Rectal smooth muscle tissue (tissue), 1 donor: ENCODE data around the gene VWA5B2.
A peak's percentile ranks its signal among the peaks of the same experiment; 100 is the strongest.

Experiments used
- H3K27ac ChIP-seq: one replicate; pipeline ENCODE4 v1.7.0; 2013; ENCODE audit warnings: low read depth, low read length, inconsistent platforms
- H3K27me3 ChIP-seq: one replicate; pipeline ENCODE4 v1.7.0; 2013; ENCODE audit warnings: low read length; ENCODE audit not compliant: control insufficient read depth, insufficient read depth
- H3K36me3 ChIP-seq: one replicate; pipeline ENCODE4 v1.7.0; 2013; ENCODE audit warnings: low read length; ENCODE audit not compliant: control insufficient read depth, insufficient read depth
- H3K4me1 ChIP-seq: one replicate; pipeline ENCODE4 v1.7.0; 2013; ENCODE audit warnings: low read length; ENCODE audit not compliant: control insufficient read depth, insufficient read depth
- H3K4me3 ChIP-seq: one replicate; pipeline ENCODE4 v1.7.0; 2013; ENCODE audit warnings: low read length
- H3K9ac ChIP-seq: one replicate; pipeline ENCODE4 v1.7.0; 2013; ENCODE audit warnings: low read length

The VWA5B2 gene

GRCh38 chr3:184238246-184238818 is 8.9 kb downstream of the VWA5B2 start:
- Histone ChIP-seq H3K9ac (no peak overlapping the region), H3K4me1 (no peaks in the 10 kb centered on the region), H3K4me3 (no peak overlapping the region), H3K27me3 (no peaks in the 10 kb centered on the region), H3K27ac (no peak overlapping the region), H3K36me3 (peaks cover 10% of the 10 kb centered on the region)

- Histone ChIP-seq H3K27me3 (no peaks in the 10 kb centered on the region), H3K4me1 (no peaks in the 10 kb centered on the region), H3K36me3 (peaks cover 14% of the 10 kb centered on the region), H3K4me3 (no peak overlapping the region), H3K9ac (no peak overlapping the region), H3K27ac (no peak overlapping the region)
Measured at GRCh38 chr3:184239221-184239620, 9.8 kb downstream of the VWA5B2 start.

- no peak overlapping the region for H3K27ac ChIP-seq
Measured at GRCh38 chr3:184239708-184240107, 10.3 kb downstream of the VWA5B2 start.

DNA sequence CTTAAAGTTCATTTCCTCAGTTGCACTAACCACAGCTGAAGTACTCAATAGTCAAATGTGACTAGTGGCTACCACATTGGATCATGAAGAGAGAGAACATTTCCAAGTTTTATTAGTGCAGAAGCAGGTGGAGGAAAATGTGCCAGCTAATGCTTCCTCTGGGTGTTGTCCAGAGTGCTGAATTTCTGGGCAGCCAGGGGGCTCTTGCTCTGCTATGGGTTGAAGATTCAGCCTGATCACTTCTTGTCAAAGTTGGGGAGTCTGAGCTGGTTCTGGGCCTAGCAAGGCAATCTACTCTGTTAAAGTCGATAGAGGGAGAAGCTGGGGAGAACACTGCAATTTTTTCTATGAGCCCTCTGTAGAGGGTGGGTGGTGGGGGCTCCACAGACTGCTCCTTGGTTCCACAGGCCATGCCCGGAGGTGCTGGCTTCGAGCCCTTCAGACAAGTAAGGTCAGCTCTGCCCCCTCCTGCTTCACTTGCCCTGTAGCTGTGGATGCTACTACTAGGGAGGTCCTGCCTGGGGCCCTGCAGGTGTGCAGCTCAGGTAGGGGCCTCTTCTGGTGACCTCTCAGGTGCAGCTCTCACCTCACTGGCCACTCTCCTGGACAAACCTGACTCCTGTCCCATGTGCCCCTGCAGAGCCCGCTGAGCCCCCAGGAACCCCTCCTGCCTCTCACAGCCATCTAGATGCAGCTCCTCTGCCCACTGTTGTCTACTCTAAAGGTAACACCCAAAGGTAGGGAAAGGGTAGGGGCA is 11.2 kb downstream of the VWA5B2 start:
- Histone ChIP-seq H3K9ac (no peak overlapping the region), H3K27me3 (no peaks in the 10 kb centered on the region), H3K4me1 (no peaks in the 10 kb centered on the region), H3K4me3 (no peak overlapping the region), H3K27ac (no peak overlapping the region), H3K36me3 (peaks cover 27% of the 10 kb centered on the region)

More at GRCh38 chr3:184239708-184240107, 10.3 kb downstream of the VWA5B2 start:
- Histone ChIP-seq H3K27me3 (no peaks in the 10 kb centered on the region), H3K9ac (no peak overlapping the region), H3K36me3 (peaks cover 18% of the 10 kb centered on the region), H3K4me1 (no peaks in the 10 kb centered on the region), H3K4me3 (no peak overlapping the region)

DNA sequence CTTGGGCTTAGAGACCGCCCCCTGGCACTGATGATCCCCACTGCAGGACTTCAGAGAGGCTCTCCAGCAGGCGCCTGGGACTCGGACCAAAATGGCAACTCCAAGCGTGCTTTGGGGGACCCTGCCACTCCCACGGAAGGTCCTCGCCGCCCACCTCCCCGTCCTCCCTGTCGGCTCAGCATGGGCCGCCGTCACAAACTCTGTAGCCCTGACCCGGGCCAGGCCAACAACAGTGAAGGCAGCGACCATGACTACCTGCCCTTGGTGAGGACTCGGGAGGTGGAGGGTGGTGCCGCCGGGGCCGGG is 11.7 kb downstream of the VWA5B2 start:
- H3K27me3 ChIP-seq = no peaks in the 10 kb centered on the region
- H3K36me3 ChIP-seq = peaks cover 28% of the 10 kb centered on the region
- H3K9ac ChIP-seq = no peak overlapping the region
- no peaks in the 10 kb centered on the region for H3K4me1 ChIP-seq
- H3K4me3 ChIP-seq = peak overlapping the region; percentile 21
- H3K27ac ChIP-seq = no peak overlapping the region

DNA sequence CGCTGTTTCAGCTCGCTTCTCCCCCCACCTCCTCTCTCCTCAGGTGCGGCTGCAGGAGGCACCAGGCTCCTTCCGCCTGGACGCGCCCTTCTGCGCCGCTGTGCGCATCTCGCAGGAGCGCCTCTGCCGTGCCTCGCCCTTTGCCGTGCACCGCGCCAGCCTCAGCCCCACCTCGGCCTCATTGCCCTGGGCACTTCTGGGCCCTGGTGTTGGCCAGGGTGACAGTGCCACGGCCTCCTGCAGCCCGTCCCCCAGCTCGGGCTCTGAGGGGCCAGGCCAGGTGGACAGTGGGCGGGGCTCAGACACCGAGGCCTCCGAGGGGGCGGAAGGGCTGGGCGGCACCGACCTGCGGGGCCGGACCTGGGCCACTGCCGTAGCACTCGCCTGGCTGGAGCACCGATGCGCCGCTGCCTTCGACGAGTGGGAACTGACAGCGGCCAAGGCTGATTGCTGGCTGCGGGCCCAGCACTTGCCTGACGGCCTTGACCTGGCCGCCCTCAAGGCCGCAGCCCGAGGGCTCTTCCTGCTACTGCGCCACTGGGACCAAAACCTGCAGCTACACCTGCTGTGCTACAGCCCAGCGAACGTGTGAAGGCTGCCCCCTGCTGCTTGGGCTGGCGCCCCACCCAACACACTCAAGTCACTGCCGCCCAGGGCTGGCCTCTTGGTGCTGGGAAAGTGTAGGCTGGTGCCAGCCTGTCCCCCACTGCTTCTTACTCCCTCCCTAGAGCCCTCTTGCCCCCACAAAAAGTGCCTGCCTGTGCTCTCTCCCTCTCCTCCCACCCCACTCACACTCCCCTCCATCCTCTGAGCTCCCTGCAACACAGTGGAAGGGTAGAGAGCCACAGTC is 12.3 kb downstream of the VWA5B2 start:
- H3K4me3 ChIP-seq = no peak overlapping the region
- no peaks in the 10 kb centered on the region for H3K27me3 ChIP-seq
- H3K9ac ChIP-seq = no peak overlapping the region
- no peaks in the 10 kb centered on the region for H3K4me1 ChIP-seq
- peaks cover 28% of the 10 kb centered on the region for H3K36me3 ChIP-seq
- no peak overlapping the region for H3K27ac ChIP-seq

DNA sequence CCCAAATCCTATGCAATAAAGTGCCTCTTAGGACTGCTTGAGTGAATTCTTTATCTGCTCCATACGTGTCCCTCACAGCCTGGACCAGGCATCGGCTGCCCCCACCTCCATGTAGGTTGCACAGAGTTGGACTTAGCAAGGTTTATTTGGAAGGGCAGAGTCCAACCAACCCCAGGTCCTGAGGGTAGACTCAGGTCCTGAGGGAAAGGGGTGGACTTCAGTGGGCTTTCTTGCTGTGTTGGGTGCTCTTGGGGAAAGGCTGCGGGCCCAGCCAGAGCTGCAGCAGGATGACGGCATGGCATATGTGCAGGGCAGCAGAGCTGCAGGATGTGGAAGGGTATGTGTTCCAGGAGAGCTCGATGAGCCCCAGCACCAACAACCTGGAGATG is 12.9 kb downstream of the VWA5B2 start:
- H3K27ac ChIP-seq = no peak overlapping the region

GRCh38 chr3:184248454-184249411 is 19.3 kb downstream of the VWA5B2 start, which contains the start of gene ALG3:
ALG3 (minus strand) TSS chr3:184248962; CDS start chr3:184248940, 22 bp downstream.
- H3K4me1 ChIP-seq = peaks cover 5% of the 10 kb centered on the region
- no peaks in the 10 kb centered on the region for H3K27me3 ChIP-seq
- peak within 1 kb of the TSS; percentile 68 for H3K27ac ChIP-seq
- H3K36me3 ChIP-seq = peaks cover 14% of the 10 kb centered on the region
- peak within 1 kb of the TSS; percentile 97 for H3K4me3 ChIP-seq
- H3K9ac ChIP-seq = peak within 1 kb of the TSS; percentile 83

More for the DNA sequence above, 12.9 kb downstream of the VWA5B2 start:
- no peaks in the 10 kb centered on the region for H3K27me3 ChIP-seq
- H3K4me1 ChIP-seq = no peaks in the 10 kb centered on the region
- peaks cover 28% of the 10 kb centered on the region for H3K36me3 ChIP-seq
- H3K9ac ChIP-seq = no peak overlapping the region
- H3K4me3 ChIP-seq = no peak overlapping the region

DNA sequence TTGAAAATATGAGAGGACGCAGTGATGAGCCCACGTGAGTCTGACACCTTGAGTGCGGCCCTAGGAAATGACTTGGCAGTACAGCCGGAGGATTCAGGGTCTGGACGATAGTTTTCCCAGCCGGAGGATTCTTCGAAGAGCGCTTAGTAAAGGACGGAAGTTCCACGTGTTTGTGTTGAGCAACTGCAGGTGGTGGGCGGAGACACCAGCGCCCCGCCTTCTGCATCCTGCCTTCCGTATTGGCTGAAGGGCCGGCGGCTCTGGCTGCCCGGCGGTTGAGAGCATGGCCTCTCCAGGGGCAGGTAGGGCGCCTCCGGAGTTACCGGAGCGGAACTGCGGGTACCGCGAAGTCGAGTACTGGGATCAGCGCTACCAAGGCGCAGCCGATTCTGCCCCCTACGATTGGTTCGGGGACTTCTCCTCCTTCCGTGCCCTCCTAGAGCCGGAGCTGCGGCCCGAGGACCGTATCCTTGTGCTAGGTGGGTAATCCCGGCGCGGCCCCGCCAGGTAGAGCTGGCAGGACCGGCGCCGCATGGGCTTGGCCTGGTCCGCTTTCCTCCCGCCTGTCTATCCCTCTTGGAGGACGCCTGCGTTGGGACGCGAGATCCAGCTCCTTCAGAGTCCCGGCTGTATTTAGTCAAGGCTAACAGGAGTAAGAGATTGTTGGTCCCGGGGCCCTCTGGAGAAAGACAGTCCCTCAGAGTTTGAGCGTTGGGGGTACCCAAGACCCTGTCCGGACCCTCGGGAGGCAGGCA is 20.2 kb downstream of the VWA5B2 start, which contains the start of gene EEF1AKMT4:
EEF1AKMT4 (plus strand) TSS at position 261 of the 755 bp plus-strand sequence; CDS start at position 284, 23 bp downstream.
- peak within 1 kb of the TSS; percentile 97 for H3K4me3 ChIP-seq
- peaks cover 11% of the 10 kb centered on the region for H3K36me3 ChIP-seq
- H3K4me1 ChIP-seq = peaks cover 5% of the 10 kb centered on the region
- H3K9ac ChIP-seq = peak within 1 kb of the TSS; percentile 83
- H3K27me3 ChIP-seq = no peaks in the 10 kb centered on the region
- peak within 1 kb of the TSS; percentile 68 for H3K27ac ChIP-seq

DNA sequence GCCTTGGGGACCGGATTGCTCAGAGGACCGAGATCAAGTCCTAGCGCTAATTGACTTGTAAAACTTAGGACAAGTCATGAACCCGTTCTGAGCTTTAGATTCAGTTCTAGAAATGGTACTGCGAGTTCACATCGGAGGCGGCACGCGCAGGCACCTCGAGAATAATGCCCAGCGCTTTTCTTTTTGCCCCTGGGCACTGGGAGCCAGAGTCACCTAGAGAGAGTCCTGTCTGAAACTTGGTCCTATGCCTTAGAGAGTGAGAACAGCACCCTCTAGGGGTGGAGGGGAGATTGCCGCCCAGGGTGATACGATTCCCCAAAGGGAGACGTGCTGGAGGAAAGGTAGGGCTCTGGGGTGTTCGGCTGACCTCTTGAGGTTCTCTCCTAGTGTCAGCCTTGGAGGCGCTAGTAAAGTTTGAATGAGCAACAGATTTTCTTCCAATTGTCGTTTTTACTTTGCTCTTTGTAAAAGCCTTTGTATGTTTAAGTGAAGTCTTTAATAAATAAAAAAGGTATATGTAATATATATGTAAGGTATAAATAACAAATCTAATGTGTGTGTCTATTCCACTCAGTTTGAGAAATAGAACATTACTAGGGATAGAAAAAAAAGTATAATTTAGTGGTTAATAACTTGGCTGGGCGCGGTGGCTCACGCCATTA is 20.9 kb downstream of the VWA5B2 start:
- no peak overlapping the region for H3K27ac ChIP-seq
- no peaks in the 10 kb centered on the region for H3K27me3 ChIP-seq
- peak overlapping the region; percentile 97 for H3K4me3 ChIP-seq
- peaks cover 5% of the 10 kb centered on the region for H3K4me1 ChIP-seq
- H3K9ac ChIP-seq = no peak overlapping the region
- peaks cover 4% of the 10 kb centered on the region for H3K36me3 ChIP-seq
